MCF 10A (cell line): Measurements from ENCODE around the gene PICALM. TPM values are rescaled to one million over a fixed set of nuclear protein-coding genes. Genes with fewer than 3 reads are reported as not detected.
A peak's percentile ranks its signal among the peaks of the same experiment; 100 is the strongest.

Source experiments
- BruUV-seq: library from RNA; stranded (reverse); fragments of 400-500 nt; replicated peaks from 2 replicates; lab custom pipeline; 2021; lab: Mats Ljungman, UMichigan
- CTCF ChIA-PET: fragments of 300-600 bp; sonication (Branson Sonifier 250); formaldehyde crosslinking; extraction: SDS; loops from one replicate; lab custom pipeline; 2021; ENCODE audit warnings: antibody characterized with exemption, inconsistent platforms; lab: Yijun Ruan, JAX
- POLR2A ChIA-PET: fragments of 300-600, 350-650 bp; sonication (Branson Sonifier 250); formaldehyde crosslinking; extraction: SDS; loops from one replicate; lab custom pipeline; 2020; ENCODE audit warnings: antibody characterized with exemption, inconsistent platforms; lab: Yijun Ruan, JAX
- DNase-seq: peaks from one replicate; pipeline ENCODE4 v3.0.0-alpha.2; 2018; ENCODE audit not compliant: unreplicated experiment
- H3K27ac Mint-ChIP-seq: one replicate; pipeline ENCODE4 v1.8.0; 2022; ENCODE audit warnings: mild to moderate bottlenecking, low read depth, mixed read lengths; ENCODE audit not compliant: unreplicated experiment
- H3K27me3 Mint-ChIP-seq: one replicate; pipeline ENCODE4 v1.8.0; 2022; ENCODE audit warnings: mixed read lengths; ENCODE audit not compliant: insufficient read depth, unreplicated experiment
- H3K36me3 Mint-ChIP-seq: one replicate; pipeline ENCODE4 v1.8.0; 2022; ENCODE audit warnings: mild to moderate bottlenecking, moderate library complexity, mixed read lengths; ENCODE audit not compliant: insufficient read depth, unreplicated experiment
- H3K4me1 Mint-ChIP-seq: one replicate; pipeline ENCODE4 v1.8.0; 2022; ENCODE audit warnings: mixed read lengths; ENCODE audit not compliant: insufficient read depth, unreplicated experiment
- H3K4me3 Mint-ChIP-seq: one replicate; pipeline ENCODE4 v1.8.0; 2022; ENCODE audit warnings: mild to moderate bottlenecking, moderate library complexity, mixed read lengths; ENCODE audit not compliant: unreplicated experiment
- H3K9me3 Mint-ChIP-seq: one replicate; pipeline ENCODE4 v1.8.0; 2022; ENCODE audit warnings: mixed read lengths; ENCODE audit not compliant: unreplicated experiment
- CTCF ChIP-seq: fragments of 200-600 bp; IDR thresholded peaks from one replicate; pipeline ENCODE4 v1.8.0; 2022; ENCODE audit warnings: antibody characterized with exemption, mild to moderate bottlenecking; ENCODE audit not compliant: unreplicated experiment
- intact Hi-C: fragments of 100-400 bp; cut with micrococcal nuclease; formaldehyde crosslinking; loops from 2 replicates; pipeline ENCODE4 v1.14.1; 2022
- total RNA-seq: library from RNA; stranded (reverse); gene quantifications from 2 replicates; pipeline ENCODE4 v1.2.3, GENCODE V29; 2022

The PICALM gene
- total RNA-seq, 1 experiment from 2014 or later: 137 TPM

DNA sequence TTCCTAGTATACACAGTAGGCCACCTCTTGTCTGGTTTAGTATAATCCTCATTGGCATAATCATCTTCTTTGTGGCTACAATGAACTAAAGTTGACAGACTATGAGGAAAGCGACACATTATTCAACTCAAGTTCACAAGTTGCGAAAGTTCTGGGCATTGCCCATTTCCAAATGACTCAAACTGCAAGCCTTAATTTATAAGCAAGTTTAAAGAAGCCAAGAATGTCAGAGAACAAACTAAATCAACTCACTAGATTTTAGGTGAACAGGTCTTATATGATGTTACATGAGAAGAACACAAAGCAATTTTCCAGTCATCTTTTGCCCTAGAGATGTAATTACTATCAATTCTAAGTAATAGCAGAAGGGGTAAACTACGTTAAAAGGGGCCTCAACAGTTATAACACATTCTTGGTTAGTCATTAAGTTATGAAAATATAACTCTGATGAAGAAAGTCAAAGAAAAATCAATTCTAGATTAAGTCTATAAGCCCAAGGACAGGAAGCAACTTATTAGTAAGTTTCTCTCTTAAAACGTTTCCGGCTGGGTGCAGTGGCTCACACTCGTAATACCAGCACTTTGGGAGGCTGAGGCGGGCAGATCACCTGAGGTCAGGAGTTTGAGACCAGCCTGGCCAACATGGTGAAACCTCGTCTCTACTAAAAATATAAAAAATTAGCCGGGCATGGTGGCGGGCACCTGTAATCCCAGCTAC is 21.5 kb downstream of the PICALM start:
- Mint-ChIP-seq H3K27me3 (no peaks in the 10 kb centered on the region), H3K27ac (peak overlapping the region; percentile 70), H3K4me3 (peak overlapping the region; percentile 34), H3K4me1 (peaks cover 42% of the 10 kb centered on the region), H3K36me3 (no peaks in the 10 kb centered on the region), H3K9me3 (no peaks in the 10 kb centered on the region)
- ChIA-PET POLR2A (interaction anchor here (1.2 to 1.3 kb wide), 2 partner anchors 15 to 17 kb away, joined by 3 read pairs; no protein-coding TSS in a partner anchor), CTCF (interaction anchor here (1.0 to 1.4 kb wide), 3 partner anchors 19 to 172 kb away, joined by 3 to 4 read pairs (median 3); no protein-coding TSS in a partner anchor)
- intact Hi-C loops: loop anchor here (10.0 kb wide), 1 partner anchor 193 kb away; the partner anchor contains the start of gene CCDC83
- TF ChIP-seq CTCF: no peak
- DNase-seq: peak; percentile 85
- BruUV-seq: no TSS peak

GRCh38 chr11:86046116-86046515 is 22.8 kb downstream of the PICALM start:
- H3K27ac Mint-ChIP-seq: no peak overlapping the region
- intact Hi-C loops: loop anchor here (10.0 kb wide), 1 partner anchor 191 kb away; the partner anchor contains the start of gene CCDC83
- no peak overlapping the region for H3K4me3 Mint-ChIP-seq
- H3K36me3 Mint-ChIP-seq: no peaks in the 10 kb centered on the region
- DNase-seq: peak; percentile 22
- CTCF ChIA-PET: interaction anchor here (0.6 to 1.6 kb wide), 6 partner anchors 58 to 175 kb away, joined by 3 to 8 read pairs (median 3); no protein-coding TSS in a partner anchor
- TF ChIP-seq CTCF: no peak
- no peaks in the 10 kb centered on the region for H3K9me3 Mint-ChIP-seq
- no peaks in the 10 kb centered on the region for H3K27me3 Mint-ChIP-seq
- POLR2A ChIA-PET: interaction anchor here (0.5 to 1.4 kb wide), 8 partner anchors 16 to 397 kb away, joined by 3 to 5 read pairs (median 4); partner anchors contain the start of gene PICALM
- peaks cover 48% of the 10 kb centered on the region for H3K4me1 Mint-ChIP-seq
- no TSS peak for BruUV-seq

DNA sequence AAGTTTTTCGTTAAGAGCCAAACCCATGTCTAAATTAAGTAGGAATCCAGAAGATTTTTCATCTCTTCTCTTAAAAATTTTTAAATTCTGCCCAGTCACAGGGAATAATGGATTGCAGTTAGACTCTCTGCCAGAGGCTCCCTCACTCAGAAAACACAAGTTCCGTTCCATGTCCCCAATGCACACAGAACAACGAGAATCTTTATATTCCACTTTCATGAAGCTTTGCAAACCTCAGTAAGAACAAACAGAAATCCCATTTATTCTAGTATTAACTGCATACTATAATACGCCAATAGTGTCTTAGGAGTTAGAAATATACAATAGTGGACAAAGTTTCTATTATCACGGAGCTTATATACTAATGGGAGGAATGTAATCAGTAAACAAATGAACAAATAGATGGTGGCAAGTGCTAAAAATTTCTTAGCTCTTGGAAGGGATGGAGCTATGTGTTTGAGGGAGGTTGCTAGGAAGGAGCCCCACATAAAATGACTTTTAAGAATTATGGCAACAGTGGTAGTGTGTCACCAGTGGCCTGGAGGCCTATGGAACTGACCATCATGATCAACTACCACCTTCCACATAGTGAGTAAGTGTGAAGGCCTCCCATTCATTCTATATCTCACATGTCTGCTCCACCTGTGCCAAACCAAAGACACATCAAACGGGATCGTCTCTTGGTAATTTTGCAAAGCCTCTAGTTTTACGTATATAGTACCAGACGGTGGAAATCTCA is 24.9 kb downstream of the PICALM start:
- peaks cover 46% of the 10 kb centered on the region for H3K4me1 Mint-ChIP-seq

More for the DNA sequence above, 24.9 kb downstream of the PICALM start:
- Mint-ChIP-seq H3K27me3 (no peaks in the 10 kb centered on the region), H3K27ac (no peak overlapping the region), H3K36me3 (no peaks in the 10 kb centered on the region), H3K4me3 (no peak overlapping the region), H3K9me3 (no peaks in the 10 kb centered on the region)
- no peak for TF ChIP-seq CTCF
- no TSS peak for BruUV-seq
- ChIA-PET POLR2A (interaction anchor here (0.6 to 4.9 kb wide), 6 partner anchors 24 to 416 kb away, joined by 3 to 57 read pairs (median 3); partner anchors contain the start of genes EED, PICALM and TMEM126B), CTCF (interaction anchor here (0.6 to 4.8 kb wide), 7 partner anchors 9 to 208 kb away, joined by 3 to 55 read pairs (median 6); no protein-coding TSS in a partner anchor)
- intact Hi-C loops: loop anchor here (2.0 to 10.0 kb wide), 3 partner anchors 23 to 249 kb away; partner anchors contain the start of gene CCDC83
- no peak for DNase-seq
